CD4-positive, alpha-beta T cell treated with Interleukin-2 at 100 ng/mL for 4 hours (primary cell): ENCODE data around the gene SMTNL2.
"Not testable (repeated sequence)": the region's sequence is repeated elsewhere in the genome, so short reads cannot be mapped to it uniquely, and the experiment has no call there.

Experiments used
- DNase-seq: peaks from one replicate; pipeline ENCODE4 v3.0.0-alpha.2; 2020; ENCODE audit warnings: low spot score

Gene SMTNL2

DNA sequence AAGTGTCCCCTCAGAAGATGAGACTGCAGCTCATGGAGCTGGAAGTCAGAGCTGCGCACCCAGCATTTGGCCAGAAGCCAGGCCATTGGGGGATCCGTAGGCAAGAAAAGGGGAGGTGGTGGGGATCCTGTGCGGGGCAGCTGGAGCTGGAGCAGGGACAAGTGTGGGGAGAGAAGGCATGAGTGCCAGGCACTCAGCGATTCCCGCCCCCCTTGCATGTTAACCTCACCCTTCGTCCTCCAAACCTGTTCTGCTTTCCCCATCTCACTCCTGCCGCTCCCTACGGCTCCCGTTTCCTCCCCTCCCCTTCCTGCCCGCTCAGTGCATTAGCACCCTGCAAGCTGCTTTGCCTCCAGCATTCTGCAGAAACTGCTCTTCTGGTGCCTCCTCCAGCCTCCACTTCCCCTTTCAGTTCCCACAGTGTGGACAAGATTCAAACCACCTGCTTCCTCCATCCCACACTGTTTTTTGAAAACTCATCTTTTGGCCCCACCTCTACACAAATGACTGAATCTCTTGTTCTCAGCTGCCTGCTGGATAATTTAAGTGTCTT, 51.6 kb downstream of the SMTNL2 start:
- no peak for DNase-seq

DNA sequence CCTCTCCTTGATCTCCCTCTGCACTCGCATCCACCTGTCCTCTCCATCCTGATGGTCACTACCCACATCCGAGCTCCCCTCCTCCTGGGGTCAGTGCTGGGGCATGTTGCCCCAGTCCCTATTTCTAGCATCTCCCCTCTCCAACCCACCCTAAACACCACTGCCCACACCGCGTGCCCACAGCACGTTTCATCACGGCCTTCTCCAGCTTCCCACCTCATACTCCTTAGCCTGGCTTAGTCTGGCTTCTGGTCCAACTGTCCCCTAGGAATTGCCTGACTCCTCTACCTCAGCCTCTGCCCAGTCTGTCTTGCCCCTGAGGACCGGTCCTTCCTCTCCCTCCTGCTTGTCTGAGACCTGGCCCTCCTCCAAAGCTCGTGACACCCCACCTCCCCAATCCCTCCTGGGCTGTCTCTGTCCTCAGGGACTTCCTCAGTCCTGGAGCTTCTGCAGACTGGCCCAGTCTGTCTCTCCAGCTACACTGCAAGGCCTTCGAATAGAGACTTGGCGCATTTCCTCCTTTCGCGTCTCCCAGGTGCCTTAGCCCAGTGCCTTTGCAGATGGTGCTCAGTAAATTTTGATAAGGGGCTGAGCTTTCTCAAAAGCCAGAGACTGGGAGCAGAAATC, 52.3 kb downstream of the SMTNL2 start:
- DNase-seq: no peak

DNA sequence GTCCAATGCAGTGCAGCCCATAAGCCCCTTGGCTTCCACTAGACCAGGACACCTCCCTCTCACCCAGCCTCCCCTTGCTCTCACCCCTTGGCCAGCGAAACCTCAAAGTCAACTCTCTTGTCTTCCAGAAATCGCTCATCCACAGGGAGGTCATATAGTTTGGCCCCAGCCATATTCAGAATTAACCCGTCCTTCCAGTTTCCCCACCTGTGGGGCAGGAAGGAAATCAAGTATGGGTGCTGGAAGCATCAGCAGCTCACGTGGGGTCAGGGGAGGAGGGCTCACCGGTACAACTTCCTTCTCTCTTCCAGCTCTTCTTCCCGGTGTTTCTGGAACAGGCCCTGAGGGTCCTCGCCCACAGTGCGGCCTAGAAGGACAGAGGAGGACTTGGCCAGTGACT, 54.4 kb downstream of the SMTNL2 start:
- not testable (repeated sequence) for DNase-seq

- DNase-seq: peak; percentile 26
Observed at GRCh38 chr17:4639301-4640059, 55.2 kb downstream of the SMTNL2 start.

- DNase-seq: not testable (repeated sequence)
Observed at GRCh38 chr17:4640569-4641188, 56.4 kb downstream of the SMTNL2 start.

GRCh38 chr17:4641297-4642195, 57.2 kb downstream of the SMTNL2 start, which contains the start of gene ALOX15:
ALOX15 (minus strand) TSS chr17:4641678; CDS start chr17:4641651, 27 bp downstream.
- no peak for DNase-seq

GRCh38 chr17:4642286-4642685, 58.0 kb downstream of the SMTNL2 start:
- no peak for DNase-seq

DNA sequence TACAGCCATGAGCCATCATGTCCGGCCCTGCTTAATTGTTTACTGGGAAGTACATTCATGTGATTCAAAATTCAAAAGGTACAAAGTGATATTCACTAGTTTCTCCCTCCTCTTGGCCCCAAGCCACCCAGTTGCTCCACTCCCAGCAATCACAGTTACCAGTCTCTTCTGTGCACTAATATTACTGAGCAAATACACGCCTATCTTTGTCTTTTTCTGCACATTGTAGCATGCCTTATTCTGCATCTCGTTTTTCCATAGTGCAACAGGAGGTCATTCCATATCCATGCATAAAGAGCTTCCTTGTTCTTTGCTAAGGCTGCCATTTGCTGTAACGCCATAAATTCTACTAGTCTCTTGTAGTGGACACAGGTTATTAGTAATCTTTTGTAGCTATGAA, 59.3 kb downstream of the SMTNL2 start:
- DNase-seq: no peak

DNA sequence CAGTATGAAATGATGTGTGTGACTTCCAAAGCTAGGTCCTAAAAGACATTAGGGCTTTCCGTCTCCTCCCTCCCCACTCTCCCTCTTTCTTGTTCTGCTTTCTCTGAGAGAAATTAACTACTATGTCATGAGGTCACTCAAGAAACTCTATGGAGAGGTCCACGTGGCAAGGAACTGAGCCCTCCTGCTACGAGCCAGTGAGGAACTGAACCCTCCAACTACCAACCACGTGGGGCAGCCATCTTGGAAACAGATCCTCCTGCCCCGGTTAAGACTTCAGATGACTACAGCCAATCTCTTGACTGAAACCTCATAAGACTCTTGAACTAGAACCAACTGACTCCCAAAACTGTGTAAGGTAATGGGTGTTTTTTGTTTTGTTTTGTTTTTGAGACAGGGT, 61.3 kb downstream of the SMTNL2 start:
- no peak for DNase-seq

DNA sequence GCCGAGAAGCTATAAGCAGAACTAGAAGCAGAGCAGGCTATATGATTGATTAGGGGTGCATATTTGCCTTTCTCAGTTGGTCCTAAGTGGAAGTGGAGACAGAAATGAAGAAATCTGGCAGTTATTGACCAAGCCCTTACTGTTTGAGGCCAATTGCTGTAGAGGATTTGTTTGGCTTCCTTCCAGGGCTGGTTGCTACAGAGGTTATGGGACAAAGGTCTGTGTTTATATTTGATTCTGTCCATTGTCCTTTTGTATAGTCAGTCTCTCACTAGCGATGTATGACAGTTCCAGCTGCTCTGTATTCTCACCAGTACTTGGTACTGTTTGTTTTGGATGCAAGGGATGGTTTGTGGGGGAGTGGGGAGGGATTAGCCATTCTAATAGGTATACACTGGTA, 64.4 kb downstream of the SMTNL2 start:
- no peak for DNase-seq

GRCh38 chr17:4652997-4653396, 68.7 kb downstream of the SMTNL2 start:
- DNase-seq: no peak

GRCh38 chr17:4655933-4656332, 71.6 kb downstream of the SMTNL2 start:
- DNase-seq: not testable (repeated sequence)

- no peak for DNase-seq
Observed at GRCh38 chr17:4657678-4658077, 73.3 kb downstream of the SMTNL2 start.
